GM12864 (cell line): ENCODE results near the gene SVEP1.
"Not testable (repeated sequence)": the region's sequence is repeated elsewhere in the genome, so short reads cannot be mapped to it uniquely, and the experiment has no call there.

ENCODE experiments used
- DNase-seq: peaks from one replicate; pipeline ENCODE4 v3.0.0-alpha.2; 2011; ENCODE audit warnings: low read depth
- H3K4me3 ChIP-seq: 2 replicates; pipeline ENCODE4 v1.5.1; 2011; ENCODE audit warnings: mild to moderate bottlenecking, low read depth, low read length, control low read depth
- TF ChIP-seq, protein P1 (sequence below): IDR thresholded peaks from 2 replicates; pipeline ENCODE4 v1.5.1; 2011; ENCODE audit warnings: low read depth, mild to moderate bottlenecking, moderate library complexity, low read length, control low read depth, inconsistent platforms; ENCODE audit errors: missing control alignments

The SVEP1 gene

DNA sequence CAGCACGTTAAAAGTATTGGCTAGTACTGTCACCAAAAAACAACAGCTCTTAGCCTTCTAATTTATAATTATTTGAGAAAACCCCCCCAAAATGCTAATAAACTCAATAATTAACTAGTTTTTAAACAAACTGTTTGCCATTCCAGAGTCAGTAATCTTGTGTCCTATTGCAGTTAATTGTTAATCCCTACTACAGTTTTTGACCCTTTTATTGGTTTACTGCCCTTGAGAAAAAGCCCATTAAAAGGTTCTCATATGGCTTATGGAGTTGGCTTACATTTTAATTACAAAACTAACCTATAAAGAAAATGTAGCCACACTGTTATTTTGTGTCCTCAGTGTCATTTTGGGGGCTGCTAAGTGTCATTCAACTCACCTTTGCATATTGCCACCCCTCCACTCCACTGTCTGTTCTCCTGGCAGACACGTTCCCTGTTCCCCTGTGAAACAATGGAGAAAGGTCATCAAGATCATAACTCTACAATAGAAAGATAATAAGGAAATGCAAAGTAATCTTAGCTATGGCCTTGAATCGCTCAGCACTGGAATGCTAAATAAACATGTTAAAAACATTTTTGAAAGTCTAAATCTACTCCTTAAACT lies 190.3 kb downstream of the SVEP1 start:
- DNase-seq = no peak
- TF ChIP-seq, protein P1, sequence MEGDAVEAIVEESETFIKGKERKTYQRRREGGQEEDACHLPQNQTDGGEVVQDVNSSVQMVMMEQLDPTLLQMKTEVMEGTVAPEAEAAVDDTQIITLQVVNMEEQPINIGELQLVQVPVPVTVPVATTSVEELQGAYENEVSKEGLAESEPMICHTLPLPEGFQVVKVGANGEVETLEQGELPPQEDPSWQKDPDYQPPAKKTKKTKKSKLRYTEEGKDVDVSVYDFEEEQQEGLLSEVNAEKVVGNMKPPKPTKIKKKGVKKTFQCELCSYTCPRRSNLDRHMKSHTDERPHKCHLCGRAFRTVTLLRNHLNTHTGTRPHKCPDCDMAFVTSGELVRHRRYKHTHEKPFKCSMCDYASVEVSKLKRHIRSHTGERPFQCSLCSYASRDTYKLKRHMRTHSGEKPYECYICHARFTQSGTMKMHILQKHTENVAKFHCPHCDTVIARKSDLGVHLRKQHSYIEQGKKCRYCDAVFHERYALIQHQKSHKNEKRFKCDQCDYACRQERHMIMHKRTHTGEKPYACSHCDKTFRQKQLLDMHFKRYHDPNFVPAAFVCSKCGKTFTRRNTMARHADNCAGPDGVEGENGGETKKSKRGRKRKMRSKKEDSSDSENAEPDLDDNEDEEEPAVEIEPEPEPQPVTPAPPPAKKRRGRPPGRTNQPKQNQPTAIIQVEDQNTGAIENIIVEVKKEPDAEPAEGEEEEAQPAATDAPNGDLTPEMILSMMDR = no peak
- H3K4me3 ChIP-seq = no peak overlapping the region

DNA sequence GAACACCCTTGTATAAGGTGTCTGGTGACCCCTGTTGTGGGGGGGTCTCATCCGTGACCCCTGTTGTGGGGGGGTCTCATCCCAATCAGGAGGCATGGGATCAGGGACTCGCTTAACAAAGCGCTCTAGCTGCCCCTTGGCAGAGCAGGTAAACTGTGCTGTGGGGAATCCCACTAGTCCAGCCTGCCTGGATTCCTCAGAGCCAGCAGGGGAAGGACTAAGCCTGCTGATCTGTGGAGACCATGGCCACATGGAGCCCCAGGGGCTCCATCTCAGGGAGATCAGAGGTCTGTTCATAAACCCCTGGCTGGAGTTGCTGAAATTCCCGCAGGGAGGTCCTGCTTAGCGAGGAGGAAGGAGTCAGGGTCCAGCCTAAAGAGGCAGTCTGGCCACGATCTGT lies 196.1 kb downstream of the SVEP1 start:
- no peak overlapping the region for H3K4me3 ChIP-seq
- TF ChIP-seq, protein P1 = no peak
- DNase-seq = no peak

DNA sequence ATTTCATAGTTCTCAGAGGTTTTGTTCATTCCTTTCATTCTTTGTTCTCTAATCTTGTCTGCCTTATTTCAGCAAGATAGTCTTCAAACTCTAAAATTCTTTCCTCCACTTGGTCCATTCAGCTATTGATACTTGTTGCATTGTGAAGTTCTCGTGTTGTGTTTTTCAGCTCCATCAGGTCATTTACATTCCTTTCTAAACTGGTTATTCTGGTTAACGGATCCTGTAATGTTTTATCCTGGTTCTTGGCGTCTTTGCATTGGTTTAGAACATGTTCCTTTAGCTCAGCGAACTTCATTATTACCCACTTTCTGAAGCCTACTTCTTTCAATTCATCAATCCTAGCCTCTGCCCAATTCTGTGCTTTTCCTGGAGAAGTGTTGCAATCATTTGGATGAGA lies 196.8 kb downstream of the SVEP1 start:
- TF ChIP-seq, protein P1 = no peak
- no peak for DNase-seq
- H3K4me3 ChIP-seq = no peak overlapping the region

DNA sequence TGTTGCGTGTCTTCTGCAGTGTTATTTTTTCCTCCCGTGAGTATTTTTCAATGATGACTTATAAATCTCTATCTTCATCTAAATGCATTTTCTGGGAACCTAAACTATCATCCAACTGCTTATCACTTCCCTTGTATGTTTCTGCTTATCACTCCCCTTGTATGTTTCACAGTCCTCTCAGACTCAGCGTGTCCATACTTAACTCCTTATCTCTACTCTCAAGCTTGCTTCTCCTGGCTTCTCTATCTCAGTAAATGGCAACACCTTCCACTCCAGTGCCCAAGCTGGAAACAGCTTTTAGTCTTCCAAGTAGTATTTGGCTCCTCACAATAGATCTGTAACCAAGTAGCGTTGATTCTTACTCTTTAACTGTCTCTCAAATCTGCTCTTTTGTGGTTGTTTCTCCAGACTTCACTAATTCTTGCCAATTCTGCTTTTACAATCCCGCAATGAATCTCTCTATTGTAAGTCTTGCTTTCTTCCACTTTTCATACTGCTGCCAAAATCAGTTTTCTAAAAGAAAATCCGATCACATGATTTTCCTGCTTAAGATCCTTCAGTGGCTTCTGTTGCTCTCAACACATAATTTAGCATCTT lies 208.0 kb downstream of the SVEP1 start:
- DNase-seq = no peak
- TF ChIP-seq, protein P1 = no peak
- H3K4me3 ChIP-seq = no peak overlapping the region

DNA sequence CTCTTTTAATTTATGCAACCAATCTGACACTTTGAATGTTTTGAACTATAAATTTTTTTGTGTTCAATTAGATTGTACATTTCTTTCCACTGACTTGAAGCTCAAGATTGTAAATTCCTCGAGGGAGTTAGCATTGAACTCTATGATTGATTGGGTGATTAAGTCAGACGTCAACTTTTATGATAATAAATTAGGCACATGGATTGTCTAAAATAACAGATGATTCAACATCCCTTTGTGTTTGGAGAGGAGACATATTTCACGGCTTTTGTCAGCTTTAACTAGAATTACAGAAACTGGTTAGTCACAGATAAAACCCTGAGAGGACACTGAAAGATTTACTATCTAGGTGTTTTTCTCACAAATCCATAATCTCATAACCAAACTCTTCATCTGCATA lies 209.2 kb downstream of the SVEP1 start:
- no peak overlapping the region for H3K4me3 ChIP-seq
- no peak for DNase-seq
- TF ChIP-seq, protein P1 = no peak

DNA sequence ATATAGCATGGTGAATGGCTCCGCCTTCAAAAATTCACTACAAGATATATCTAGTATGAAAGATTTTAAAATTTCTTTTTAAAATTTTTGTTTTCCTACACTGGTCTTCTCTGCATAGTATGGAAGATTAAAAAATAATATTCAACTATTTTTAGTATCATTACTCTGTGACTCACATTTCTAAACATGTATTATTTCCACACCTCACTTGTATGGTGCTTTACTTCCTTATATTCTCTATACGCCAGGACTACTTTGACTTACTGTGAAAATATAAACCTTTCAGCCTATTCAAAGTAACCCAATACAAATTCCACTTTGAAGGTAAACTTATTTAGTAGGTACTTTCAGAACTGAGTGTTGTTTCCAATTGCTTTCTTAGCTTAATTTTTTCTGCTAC lies 215.1 kb downstream of the SVEP1 start:
- no peak overlapping the region for H3K4me3 ChIP-seq
- TF ChIP-seq, protein P1 = no peak
- DNase-seq = no peak

DNA sequence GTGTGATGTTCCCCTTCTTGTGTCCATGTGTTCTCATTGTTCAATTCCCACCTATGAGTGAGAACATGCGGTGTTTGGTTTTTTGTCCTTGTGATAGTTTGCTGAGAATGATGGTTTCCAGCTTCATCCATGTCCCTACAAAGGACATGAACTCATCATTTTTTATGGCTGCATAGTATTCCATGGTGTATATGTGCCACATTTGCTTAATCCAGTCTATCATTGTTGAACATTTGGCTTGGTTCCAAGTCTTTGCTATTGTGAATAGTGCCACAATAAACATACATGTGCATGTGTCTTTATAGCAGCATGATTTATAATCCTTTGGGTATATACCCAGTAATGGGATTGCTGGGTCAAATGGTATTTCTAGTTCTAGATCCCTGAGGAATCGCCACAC lies 220.5 kb downstream of the SVEP1 start:
- DNase-seq, H3K4me3 ChIP-seq: not testable (repeated sequence)
